HepG2 (cell line): ENCODE results near the gene TBC1D14.

Source experiments
- CTCF ChIP-seq: sonication (generic); formaldehyde crosslinking; IDR thresholded peaks from 2 replicates; pipeline ENCODE4 v1.5.0; 2020; ENCODE audit warnings: mild to moderate bottlenecking, missing genetic modification reagents, moderate library complexity
- ISL2 ChIP-seq: sonication (generic); formaldehyde crosslinking; IDR thresholded peaks from 2 replicates; pipeline ENCODE4 v1.5.0; 2020; ENCODE audit warnings: missing genetic modification reagents
- POLR2A ChIP-seq, 2 experiments: IDR thresholded peaks; 2 replicates each; pipeline ENCODE4 v1.6.1; 2011; ENCODE audit warnings: low read depth in 2 of 2, low read length in 2 of 2, mild to moderate bottlenecking in 1 of 2, moderate library complexity in 1 of 2; ENCODE audit not compliant: insufficient read depth in 1 of 2
- RFX5 ChIP-seq: IDR thresholded peaks from 2 replicates; pipeline ENCODE4 v1.6.1; 2011; ENCODE audit warnings: low read depth, low read length, improper control_type of control experiment
- STAT6 ChIP-seq: sonication (generic); formaldehyde crosslinking; IDR thresholded peaks from 2 replicates; pipeline ENCODE4 v1.4.0; 2020; ENCODE audit warnings: missing genetic modification reagents, mild to moderate bottlenecking, borderline replicate concordance
- TRIM22 ChIP-seq: fragments of 450-650 bp; IDR thresholded peaks from 2 replicates; pipeline ENCODE4 v1.6.1; 2017
- USF2 ChIP-seq, 2 experiments: sonication (generic) in 1 of 2; formaldehyde crosslinking in 1 of 2; IDR thresholded peaks; 2 replicates each; pipeline versions ENCODE4 v1.5.1 to v1.6.1; 2011 to 2020; ENCODE audit warnings: borderline replicate concordance in 1 of 2, low read depth in 1 of 2, low read length in 1 of 2, mild to moderate bottlenecking in 1 of 2, missing genetic modification reagents in 1 of 2, moderate library complexity in 1 of 2
- YY1 ChIP-seq: IDR thresholded peaks from 2 replicates; pipeline ENCODE4 v1.6.1; 2011; ENCODE audit warnings: low read length, low read depth, moderate library complexity, mild to moderate bottlenecking; ENCODE audit not compliant: insufficient read depth, insufficient replicate concordance
- ZBTB1 ChIP-seq: sonication (generic); formaldehyde crosslinking; IDR thresholded peaks from 2 replicates; pipeline ENCODE4 v1.4.0; 2020; ENCODE audit warnings: missing genetic modification reagents, borderline replicate concordance
- ZKSCAN8 ChIP-seq: IDR thresholded peaks from 2 replicates; pipeline ENCODE4 v1.6.1; 2016; ENCODE audit warnings: borderline replicate concordance, missing genetic modification reagents, missing compliant biosample characterization
- ZNF263 ChIP-seq: sonication (generic); formaldehyde crosslinking; IDR thresholded peaks from 2 replicates; pipeline ENCODE4 v1.4.0; 2020; ENCODE audit warnings: missing genetic modification reagents
- ZNF343 ChIP-seq: sonication (generic); formaldehyde crosslinking; IDR thresholded peaks from 2 replicates; pipeline ENCODE4 v1.4.0; 2020; ENCODE audit warnings: mild to moderate bottlenecking, missing genetic modification reagents
- ZNF747 ChIP-seq: sonication (generic); formaldehyde crosslinking; IDR thresholded peaks from 2 replicates; pipeline ENCODE4 v1.8.1; 2023; ENCODE audit warnings: missing genetic modification reagents, mild to moderate bottlenecking, borderline replicate concordance
- ZNF790 ChIP-seq: sonication (generic); formaldehyde crosslinking; IDR thresholded peaks from 2 replicates; pipeline ENCODE4 v1.8.0; 2022; ENCODE audit warnings: missing genetic modification reagents, mild to moderate bottlenecking, borderline replicate concordance

GRCh38 chr4:7003176-7003878 is 93.7 kb downstream of the TBC1D14 start:
- TF ChIP-seq ZNF747 (CRISPR knock-in tag) (no peak), ZNF343 (CRISPR knock-in tag) (no peak), POLR2A (IDR thresholded peaks at IDR 0.05; ENCODE audit: insufficient read depth in 1 of 2, low read depth in 2 of 2, low read length in 2 of 2) (no peak), ISL2 (no peak), YY1 (no peak), CTCF (CRISPR knock-in tag) (no peak), ZBTB1 (CRISPR knock-in tag) (no peak), STAT6 (CRISPR knock-in tag) (no peak), USF2 (IDR thresholded peaks at IDR 0.05; ENCODE audit: low read depth, low read length) (no peak), USF2 (CRISPR knock-in tag; IDR thresholded peaks at IDR 0.05; ENCODE audit: borderline replicate concordance) (no peak), RFX5 (no peak), ZNF790 (CRISPR knock-in tag) (no peak), ZNF263 (CRISPR knock-in tag) (no peak), TRIM22 (no peak), ZKSCAN8 (CRISPR knock-in tag) (no peak)
